Hypothalamus (tissue), 51 donors: ENCODE data around the gene KIAA1328.

Experiments used
- DNase-seq, 51 donors: peaks; one replicate each; lab custom pipeline; 2025; lab: John Stamatoyannopoulos, UW

Gene KIAA1328

GRCh38 chr18:37247497-37248161 lies 418.7 kb downstream of the KIAA1328 start:
- DNase-seq: no peak

- DNase-seq: no peak
These were observed 419.4 kb downstream of the KIAA1328 start for GRCh38 chr18:37248281-37248680.

- no peak for DNase-seq
These were observed 420.4 kb downstream of the KIAA1328 start for GRCh38 chr18:37249171-37249886.

GRCh38 chr18:37249895-37250618 lies 421.1 kb downstream of the KIAA1328 start:
- no peak for DNase-seq

- DNase-seq: peak in 2 of 51 donors; percentile 20 to 42
These were observed 422.8 kb downstream of the KIAA1328 start for GRCh38 chr18:37251679-37252078.

- no peak for DNase-seq
These were observed 423.4 kb downstream of the KIAA1328 start for GRCh38 chr18:37252342-37252741.

GRCh38 chr18:37252854-37253393 lies 424.0 kb downstream of the KIAA1328 start:
- no peak for DNase-seq

- peak in 3 of 51 donors; percentile 13 to 29 (median 16) for DNase-seq
These were observed 424.7 kb downstream of the KIAA1328 start for GRCh38 chr18:37253394-37254235.

GRCh38 chr18:37254236-37254754 lies 425.4 kb downstream of the KIAA1328 start:
- DNase-seq: no peak

GRCh38 chr18:37254973-37255372 lies 426.0 kb downstream of the KIAA1328 start:
- no peak for DNase-seq

GRCh38 chr18:37258131-37258530 lies 429.2 kb downstream of the KIAA1328 start:
- no peak for DNase-seq

- DNase-seq: no peak
These were observed 429.9 kb downstream of the KIAA1328 start for GRCh38 chr18:37258819-37259218.

- DNase-seq: peak in 2 of 51 donors; percentile 19 to 39
These were observed 430.8 kb downstream of the KIAA1328 start for GRCh38 chr18:37259711-37260110.

GRCh38 chr18:37260367-37261093 lies 431.6 kb downstream of the KIAA1328 start:
- no peak for DNase-seq

GRCh38 chr18:37261246-37261840 lies 432.4 kb downstream of the KIAA1328 start:
- DNase-seq: no peak

- no peak for DNase-seq
These were observed 433.1 kb downstream of the KIAA1328 start for GRCh38 chr18:37261988-37262387.

- no peak for DNase-seq
These were observed 436.0 kb downstream of the KIAA1328 start for GRCh38 chr18:37264956-37265355.

- no peak for DNase-seq
These were observed 436.5 kb downstream of the KIAA1328 start for GRCh38 chr18:37265382-37265781.

- no peak for DNase-seq
These were observed 437.4 kb downstream of the KIAA1328 start for GRCh38 chr18:37266290-37266689.
